Measurements from ENCODE around the gene CXCL1.

CXCL1 gene

DNA sequence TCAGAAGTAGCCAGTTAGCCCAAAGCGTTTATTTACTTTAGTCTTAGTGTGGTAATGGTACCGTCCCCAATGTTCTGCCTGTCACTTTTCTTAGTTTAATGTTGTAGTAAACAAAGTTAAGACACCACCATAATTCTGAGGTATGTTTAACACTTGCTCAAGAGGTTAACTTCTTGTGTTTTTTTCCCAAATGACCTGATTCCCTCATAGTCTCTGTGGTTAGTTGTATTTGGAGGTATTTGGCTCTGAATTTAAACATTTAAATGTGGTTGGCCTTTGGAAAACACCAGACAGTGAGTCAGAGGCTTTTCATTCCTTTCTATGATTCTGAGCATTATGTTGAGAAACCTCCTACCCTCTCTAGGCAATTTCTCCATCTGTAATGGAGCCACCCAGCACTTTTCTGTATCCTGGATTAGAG, 47.9 kb downstream of the CXCL1 start:
- peak; percentile 86 for DNase-seq (ENCODE audit: low spot score)

DNA sequence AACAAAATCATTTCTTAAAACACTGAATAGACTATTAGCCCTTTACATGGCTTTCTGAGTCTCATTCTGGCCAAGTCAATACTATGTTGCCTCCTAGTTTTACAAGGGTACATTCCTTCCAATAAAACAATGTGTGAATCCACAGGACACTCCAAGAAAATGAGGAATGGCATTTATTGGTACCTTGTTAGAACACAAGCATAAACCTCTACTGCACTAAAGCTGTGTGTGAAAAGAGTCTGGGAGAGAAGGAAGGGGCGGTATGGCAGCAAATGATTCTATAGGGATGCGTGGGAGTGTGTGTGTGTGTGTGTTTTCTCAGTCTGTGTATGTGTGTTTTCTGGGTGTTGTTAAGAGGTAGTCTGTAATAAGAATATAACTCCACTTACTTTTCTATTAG, 48.9 kb downstream of the CXCL1 start:
- no peak for DNase-seq (ENCODE audit: low spot score)

GRCh38 chr4:73919691-73920090, 50.5 kb downstream of the CXCL1 start:
- no peak for DNase-seq (ENCODE audit: low spot score)

Measured in AG08395 (cell line).